Trophoblast cell (in vitro differentiated cells and primary cell): ENCODE data around the gene SPAG16.

ENCODE experiments used
- DNase-seq, 2 donors: peaks; one replicate each; pipeline ENCODE4 v3.0.0-alpha.2; 2016
- H2AFZ ChIP-seq: 2 replicates; pipeline ENCODE4 v1.6.1; 2013; ENCODE audit warnings: low read length, moderate library complexity, mild to moderate bottlenecking; ENCODE audit not compliant: insufficient read depth, poor library complexity
- H2AK5ac ChIP-seq: 2 replicates; pipeline ENCODE4 v1.6.1; 2013; ENCODE audit warnings: mild to moderate bottlenecking, low read length
- H2BK120ac ChIP-seq: 2 replicates; pipeline ENCODE4 v1.6.1; 2013; ENCODE audit warnings: low read length, mild to moderate bottlenecking, moderate library complexity; ENCODE audit not compliant: insufficient read depth, poor library complexity
- H2BK12ac ChIP-seq: 2 replicates; pipeline ENCODE4 v1.6.1; 2013; ENCODE audit warnings: mild to moderate bottlenecking, low read length, moderate library complexity
- H2BK5ac ChIP-seq: 2 replicates; pipeline ENCODE4 v1.6.1; 2013; ENCODE audit warnings: low read length, low read depth, moderate library complexity, mild to moderate bottlenecking; ENCODE audit not compliant: poor library complexity
- H3K14ac ChIP-seq: 2 replicates; pipeline ENCODE4 v1.6.1; 2013; ENCODE audit warnings: mild to moderate bottlenecking, low read length
- H3K18ac ChIP-seq: 2 replicates; pipeline ENCODE4 v1.6.1; 2013; ENCODE audit warnings: mild to moderate bottlenecking, low read length
- H3K23ac ChIP-seq: 2 replicates; pipeline ENCODE4 v1.6.1; 2013; ENCODE audit warnings: low read length
- H3K27ac ChIP-seq: 2 replicates; pipeline ENCODE4 v1.5.1; 2013; ENCODE audit warnings: low read depth, mild to moderate bottlenecking, inconsistent platforms, low read length, moderate library complexity
- H3K27me3 ChIP-seq: 2 replicates; pipeline ENCODE4 v1.6.1; 2013; ENCODE audit warnings: inconsistent platforms, mild to moderate bottlenecking, low read length, moderate library complexity; ENCODE audit not compliant: insufficient read depth
- H3K36me3 ChIP-seq, 2 experiments: 1 replicate in 1 of 2; 2 replicates in 1 of 2; pipeline ENCODE4 v1.6.1; 2013; ENCODE audit warnings: low read length in 2 of 2, mild to moderate bottlenecking in 2 of 2, moderate library complexity in 1 of 2; ENCODE audit not compliant: insufficient read depth in 2 of 2, control insufficient read depth in 1 of 2
- H3K4ac ChIP-seq: 2 replicates; pipeline ENCODE4 v1.6.1; 2013; ENCODE audit warnings: low read depth, mild to moderate bottlenecking, low read length, moderate library complexity
- H3K4me1 ChIP-seq, 2 experiments: 1 replicate in 1 of 2; 2 replicates in 1 of 2; pipeline ENCODE4 v1.6.1; 2013; ENCODE audit warnings: low read length in 2 of 2, mild to moderate bottlenecking in 2 of 2, moderate library complexity in 1 of 2; ENCODE audit not compliant: insufficient read depth in 2 of 2, control insufficient read depth in 1 of 2
- H3K4me2 ChIP-seq: 2 replicates; pipeline ENCODE4 v1.6.1; 2013; ENCODE audit warnings: inconsistent platforms, mild to moderate bottlenecking, low read length, moderate library complexity
- H3K4me3 ChIP-seq: 2 replicates; pipeline ENCODE4 v1.5.1; 2013; ENCODE audit warnings: mild to moderate bottlenecking, low read depth, low read length, inconsistent platforms
- H3K79me1 ChIP-seq: one replicate; pipeline ENCODE4 v1.6.1; 2013; ENCODE audit warnings: low read length
- H3K79me2 ChIP-seq: 2 replicates; pipeline ENCODE4 v1.6.1; 2013; ENCODE audit warnings: low read length, mild to moderate bottlenecking; ENCODE audit not compliant: control insufficient read depth, insufficient read depth, poor library complexity
- H3K9ac ChIP-seq: 2 replicates; pipeline ENCODE4 v1.6.1; 2013; ENCODE audit warnings: mild to moderate bottlenecking, low read length
- H3K9me3 ChIP-seq: 2 replicates; pipeline ENCODE4 v1.6.1; 2013; ENCODE audit warnings: low read depth, mild to moderate bottlenecking, control low read depth, inconsistent platforms, low read length; ENCODE audit not compliant: insufficient read depth
- H4K12ac ChIP-seq: 2 replicates; pipeline ENCODE4 v1.6.1; 2013; ENCODE audit warnings: low read depth, mild to moderate bottlenecking, low read length, moderate library complexity
- H4K8ac ChIP-seq: 2 replicates; pipeline ENCODE4 v1.6.1; 2013; ENCODE audit warnings: low read depth, mild to moderate bottlenecking, low read length, moderate library complexity
- H4K91ac ChIP-seq: one replicate; pipeline ENCODE4 v1.6.1; 2013; ENCODE audit warnings: low read depth, mild to moderate bottlenecking, low read length, moderate library complexity
- WGBS: extraction: QIAGEN DNeasy Blood & Tissue Kit; methylation state at CpG from one replicate; pipeline ENCODE4 v1.1.7; 2013; ENCODE audit warnings: missing lambda C conversion rate; ENCODE audit not compliant: insufficient read length, insufficient coverage; ENCODE audit errors: extremely low coverage; 5-methylcytosine and 5-hydroxymethylcytosine counted together

SPAG16 gene

DNA sequence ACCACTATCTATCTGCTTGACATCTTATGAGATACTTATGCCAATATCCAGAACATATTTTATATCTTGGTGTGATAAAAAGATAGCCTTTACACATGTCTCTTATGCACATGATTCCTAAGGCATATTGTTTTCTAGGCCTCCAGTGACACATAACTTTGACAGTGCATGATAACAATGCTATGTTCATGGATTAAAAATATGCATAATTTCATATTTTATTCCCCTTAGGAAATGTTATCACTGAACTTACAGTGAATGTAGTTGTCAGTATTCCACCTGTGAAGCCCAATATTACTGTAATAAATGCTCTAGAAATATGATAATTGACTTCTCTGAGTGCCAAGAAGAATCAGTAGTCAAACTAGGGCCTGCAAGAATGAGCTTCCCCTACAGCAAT is 532.3 kb downstream of the SPAG16 start:
- Histone ChIP-seq H3K4me2 (no peak overlapping the region), H3K36me3 (no peaks in the 10 kb centered on the region)

GRCh38 chr2:213818436-213818835 is 534.2 kb downstream of the SPAG16 start:
- H3K27me3 ChIP-seq: no peaks in the 10 kb centered on the region
- peaks cover 2 to 5% of the 10 kb centered on the region in 2 experiments for H3K36me3 ChIP-seq
- H3K4me3 ChIP-seq: no peak overlapping the region
- DNase-seq: no peak
- H3K4me1 ChIP-seq: peaks cover 0 to under 1% of the 10 kb centered on the region in 2 experiments
- WGBS: no CpG with 5 or more reads among the region's 1 CpG
- H4K8ac ChIP-seq: no peak overlapping the region
- no peak overlapping the region for H4K91ac ChIP-seq
- no peak overlapping the region for H3K27ac ChIP-seq
- peaks cover 2% of the 10 kb centered on the region for H3K79me1 ChIP-seq
- H3K9me3 ChIP-seq: no peaks in the 10 kb centered on the region
- no peak overlapping the region for H3K9ac ChIP-seq
- no peak overlapping the region for H2BK120ac ChIP-seq
- no peak overlapping the region for H4K12ac ChIP-seq
- no peak overlapping the region for H2AFZ ChIP-seq
- H2BK5ac ChIP-seq: no peak overlapping the region
- H3K4me2 ChIP-seq: no peak overlapping the region
- no peaks in the 10 kb centered on the region for H3K79me2 ChIP-seq
- no peak overlapping the region for H3K4ac ChIP-seq
- no peak overlapping the region for H3K23ac ChIP-seq
- no peak overlapping the region for H3K14ac ChIP-seq
- H2AK5ac ChIP-seq: no peak overlapping the region
- H3K18ac ChIP-seq: no peak overlapping the region
- H2BK12ac ChIP-seq: no peak overlapping the region

More for the DNA sequence above, 532.3 kb downstream of the SPAG16 start:
- H3K4me1 ChIP-seq: peaks cover 0 to 3% of the 10 kb centered on the region in 2 experiments
- H2AFZ ChIP-seq: no peak overlapping the region
- no peak overlapping the region for H3K18ac ChIP-seq
- no peak overlapping the region for H2BK12ac ChIP-seq
- no peak overlapping the region for H2AK5ac ChIP-seq
- H4K12ac ChIP-seq: no peak overlapping the region
- H2BK120ac ChIP-seq: no peak overlapping the region
- H3K79me2 ChIP-seq: no peaks in the 10 kb centered on the region
- no peak overlapping the region for H4K8ac ChIP-seq
- H3K4ac ChIP-seq: no peak overlapping the region
- no peak overlapping the region for H3K14ac ChIP-seq
- no peaks in the 10 kb centered on the region for H3K27me3 ChIP-seq
- no peak overlapping the region for H3K23ac ChIP-seq
- H3K27ac ChIP-seq: no peak overlapping the region
- no peak overlapping the region for H3K9ac ChIP-seq
- H2BK5ac ChIP-seq: no peak overlapping the region
- no peak for DNase-seq
- H3K79me1 ChIP-seq: peaks cover 2% of the 10 kb centered on the region
- H3K9me3 ChIP-seq: no peaks in the 10 kb centered on the region
- H3K4me3 ChIP-seq: no peak overlapping the region
- H4K91ac ChIP-seq: no peak overlapping the region

DNA sequence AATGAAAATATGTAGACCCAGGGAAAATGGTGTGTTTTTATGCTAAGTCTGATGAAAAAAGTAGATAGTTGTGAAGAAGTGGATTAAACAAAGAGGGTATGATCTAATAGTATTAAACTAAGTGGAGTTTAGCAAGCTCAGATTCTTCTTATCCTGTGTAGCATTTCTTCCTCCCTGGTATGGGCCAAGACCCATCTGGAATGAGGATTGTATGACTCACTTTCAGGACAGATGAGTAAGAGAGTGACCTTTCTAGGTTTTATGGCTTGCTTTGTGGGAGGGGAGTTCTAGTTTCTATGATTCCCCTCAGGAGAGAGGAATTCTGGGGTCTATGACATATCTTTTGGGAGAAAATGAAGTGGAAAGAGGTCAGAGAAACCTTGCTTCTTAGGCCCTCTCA is 550.1 kb downstream of the SPAG16 start:
- Histone ChIP-seq H4K8ac (no peak overlapping the region), H2BK120ac (no peak overlapping the region), H3K4me2 (no peak overlapping the region), H3K4me3 (no peak overlapping the region), H2BK12ac (no peak overlapping the region), H3K4me1 (peaks cover 0 to 4% of the 10 kb centered on the region in 2 experiments), H4K91ac (no peak overlapping the region), H2BK5ac (no peak overlapping the region), H3K9me3 (peaks cover 2% of the 10 kb centered on the region), H4K12ac (no peak overlapping the region), H3K9ac (no peak overlapping the region), H3K4ac (no peak overlapping the region), H3K27me3 (no peaks in the 10 kb centered on the region), H2AFZ (no peak overlapping the region), H3K36me3 (no peaks in the 10 kb centered on the region), H3K23ac (no peak overlapping the region), H3K27ac (no peak overlapping the region), H3K79me1 (no peaks in the 10 kb centered on the region), H3K79me2 (no peaks in the 10 kb centered on the region), H3K18ac (no peak overlapping the region), H2AK5ac (no peak overlapping the region), H3K14ac (no peak overlapping the region)
- peak in 1 of 2 donors; percentile 3 for DNase-seq

- no peak overlapping the region for H4K12ac ChIP-seq
- H3K18ac ChIP-seq: no peak overlapping the region
- WGBS: no CpG with 5 or more reads among the region's 1 CpG
- no peak overlapping the region for H3K4ac ChIP-seq
- H2AK5ac ChIP-seq: no peak overlapping the region
- no peak overlapping the region for H3K9ac ChIP-seq
- no peak overlapping the region for H2BK12ac ChIP-seq
- no peaks in the 10 kb centered on the region for H3K36me3 ChIP-seq
- H3K4me1 ChIP-seq: peaks cover 0 to 4% of the 10 kb centered on the region in 2 experiments
- no peak overlapping the region for H3K14ac ChIP-seq
- no peak overlapping the region for H3K4me3 ChIP-seq
- no peak for DNase-seq
- no peak overlapping the region for H3K23ac ChIP-seq
- peaks cover 2% of the 10 kb centered on the region for H3K9me3 ChIP-seq
- H4K91ac ChIP-seq: no peak overlapping the region
- H3K79me1 ChIP-seq: no peaks in the 10 kb centered on the region
- no peak overlapping the region for H2BK5ac ChIP-seq
- no peak overlapping the region for H2BK120ac ChIP-seq
- no peak overlapping the region for H3K27ac ChIP-seq
- H2AFZ ChIP-seq: no peak overlapping the region
- H3K4me2 ChIP-seq: no peak overlapping the region
- no peaks in the 10 kb centered on the region for H3K79me2 ChIP-seq
- no peak overlapping the region for H4K8ac ChIP-seq
- no peaks in the 10 kb centered on the region for H3K27me3 ChIP-seq
These were observed 550.5 kb downstream of the SPAG16 start for GRCh38 chr2:213834746-213835145.
